ENCODE results near the gene UFSP1. TPM values are rescaled to one million over a fixed set of nuclear protein-coding genes. Genes with fewer than 3 reads are reported as not detected.
"Not testable (repeated sequence)": the region's sequence is repeated elsewhere in the genome, so short reads cannot be mapped to it uniquely, and the experiment has no call there.

Gene UFSP1
- total RNA-seq, 1 experiment from 2014 or later, result 2.8 TPM

GRCh38 chr7:100856871-100857282, 32.6 kb downstream of the UFSP1 start:
- no peaks in the 10 kb centered on the region for H3K36me3 ChIP-seq (ENCODE audit: low read depth)
- intact Hi-C loops (cut with micrococcal nuclease; ENCODE audit: unreplicated experiment), result loop anchor here (10.0 kb wide), 1 partner anchor 722 kb away; no protein-coding TSS in a partner anchor
- no peak overlapping the region for H3K27ac ChIP-seq
- no peaks in the 10 kb centered on the region for H3K79me2 ChIP-seq (ENCODE audit: low read depth)
- H3K4me3 ChIP-seq, result no peak overlapping the region
- TF ChIP-seq EZH2 (IDR thresholded peaks at IDR 0.05; ENCODE audit: low read depth) (no peak), CTCF (conservative IDR thresholded peaks at IDR 0.05) (no peak)
- H4K20me1 ChIP-seq (ENCODE audit: insufficient read depth), result no peaks in the 10 kb centered on the region
- peaks cover 5% of the 10 kb centered on the region for H3K4me1 ChIP-seq (replicated peaks; ENCODE audit: insufficient read depth)
- DNase-seq, result no peak
- ChIA-PET POLR2A (ENCODE audit: unreplicated experiment) (no interaction called here), CTCF (interaction anchor here (0.6 kb wide), 1 partner anchor 299 kb away, joined by 4 read pairs; no protein-coding TSS in a partner anchor)
- H3K4me2 ChIP-seq, result no peak overlapping the region
- H3K27me3 ChIP-seq (ENCODE audit: insufficient read depth, low read depth), result no peaks in the 10 kb centered on the region
- no TSS peak for BruUV-seq (replicated peaks)
- no peaks in the 10 kb centered on the region for H3K9me3 ChIP-seq (ENCODE audit: insufficient read depth, low read depth)
- H3F3A ChIP-seq (ENCODE audit: insufficient read depth, low read depth), result peaks cover 4% of the 10 kb centered on the region; the same call in 1 of the 2 replicates
- H2AFZ ChIP-seq, result no peak overlapping the region
- no peaks in the 10 kb centered on the region for H3K9me2 ChIP-seq (ENCODE audit: insufficient read depth)

DNA sequence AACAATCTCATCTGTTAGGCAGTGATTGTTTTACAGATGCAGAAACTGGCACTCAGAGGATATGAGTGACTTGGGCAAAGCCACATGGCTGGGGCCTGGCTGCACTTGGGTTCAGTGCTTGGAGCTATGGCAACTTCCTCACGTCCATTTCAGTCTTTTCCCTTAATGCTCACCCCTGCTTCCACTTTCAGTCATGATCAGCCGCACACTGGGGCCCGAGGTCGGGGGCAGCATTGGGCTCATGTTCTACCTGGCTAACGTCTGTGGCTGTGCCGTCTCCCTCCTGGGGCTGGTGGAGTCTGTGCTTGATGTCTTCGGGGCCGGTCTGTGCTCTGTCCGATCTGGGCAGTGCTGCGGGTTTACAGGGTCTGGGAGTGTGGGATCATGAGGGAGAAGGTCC, 34.0 kb downstream of the UFSP1 start:
- CTCF ChIA-PET, result no interaction called here
- Histone ChIP-seq H3K27me3 (ENCODE audit: insufficient read depth, low read depth) (no peaks in the 10 kb centered on the region), H2AFZ (no peak overlapping the region), H3K4me3 (no peak overlapping the region), H3K4me1 (replicated peaks; ENCODE audit: insufficient read depth) (peaks cover 9% of the 10 kb centered on the region), H3K36me3 (ENCODE audit: low read depth) (no peaks in the 10 kb centered on the region), H3K9me2 (ENCODE audit: insufficient read depth) (no peaks in the 10 kb centered on the region), H3K4me2 (no peak overlapping the region), H3K79me2 (ENCODE audit: low read depth) (no peaks in the 10 kb centered on the region), H4K20me1 (ENCODE audit: insufficient read depth) (no peaks in the 10 kb centered on the region), H3F3A (ENCODE audit: insufficient read depth, low read depth) (peaks cover 11% of the 10 kb centered on the region; the same call in 1 of the 2 replicates), H3K27ac (no peak overlapping the region), H3K9me3 (ENCODE audit: insufficient read depth, low read depth) (no peaks in the 10 kb centered on the region)
- BruUV-seq (replicated peaks), result no TSS peak
- no peak for DNase-seq
- TF ChIP-seq EZH2 (IDR thresholded peaks at IDR 0.05; ENCODE audit: low read depth) (no peak), CTCF (conservative IDR thresholded peaks at IDR 0.05) (no peak)
- POLR2A ChIA-PET (ENCODE audit: unreplicated experiment), result no interaction called here
- intact Hi-C loops (cut with micrococcal nuclease; ENCODE audit: unreplicated experiment), result loop anchor here (10.0 kb wide), 1 partner anchor 721 kb away; no protein-coding TSS in a partner anchor

DNA sequence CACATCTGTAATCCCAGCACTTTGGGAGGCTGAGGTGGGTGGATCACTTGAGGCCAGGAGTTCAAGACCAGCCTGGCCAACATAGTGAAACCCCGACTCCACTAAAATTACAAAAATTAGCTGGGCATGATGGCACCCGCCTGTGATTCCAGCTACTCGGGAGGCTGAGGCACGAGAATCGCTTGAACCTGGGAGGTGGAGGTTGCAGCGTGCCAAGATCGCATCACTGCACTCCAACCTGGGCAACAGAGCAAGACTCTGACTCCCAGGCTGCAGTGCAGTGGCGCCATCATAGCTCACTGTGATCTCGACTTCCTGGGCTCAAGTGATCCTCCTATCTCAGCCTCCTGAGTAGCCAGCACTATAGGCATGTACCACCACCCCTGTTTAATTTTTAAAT, 34.6 kb downstream of the UFSP1 start:
- CTCF ChIA-PET; H3K4me1 ChIP-seq (replicated peaks; ENCODE audit: insufficient read depth): not testable (repeated sequence)

More for the DNA sequence above, 34.6 kb downstream of the UFSP1 start:
- H3K27ac ChIP-seq; H2AFZ ChIP-seq; POLR2A ChIA-PET (ENCODE audit: unreplicated experiment); H3K4me3 ChIP-seq; DNase-seq; H4K20me1 ChIP-seq (ENCODE audit: insufficient read depth); H3K27me3 ChIP-seq (ENCODE audit: insufficient read depth, low read depth); H3K9me3 ChIP-seq (ENCODE audit: insufficient read depth, low read depth); H3K9me2 ChIP-seq (ENCODE audit: insufficient read depth); H3K36me3 ChIP-seq (ENCODE audit: low read depth); H3K4me2 ChIP-seq; H3K79me2 ChIP-seq (ENCODE audit: low read depth); BruUV-seq (replicated peaks): not testable (repeated sequence)
- intact Hi-C loops (cut with micrococcal nuclease; ENCODE audit: unreplicated experiment), result loop anchor here (10.0 kb wide), 1 partner anchor 720 kb away; no protein-coding TSS in a partner anchor
- H3F3A ChIP-seq (ENCODE audit: insufficient read depth, low read depth), result peaks cover 11% of the 10 kb centered on the region; the same call in 1 of the 2 replicates
